Activated T-cell treated with anti-CD3 and anti-CD28 coated beads, Interleukin-2, amount 50 U/mL, for 1 hour (primary cell): ENCODE data around the gene MOCS1.

Source experiments
- DNase-seq: peaks from one replicate; pipeline ENCODE4 v3.0.0-alpha.2; 2020

Gene MOCS1

DNA sequence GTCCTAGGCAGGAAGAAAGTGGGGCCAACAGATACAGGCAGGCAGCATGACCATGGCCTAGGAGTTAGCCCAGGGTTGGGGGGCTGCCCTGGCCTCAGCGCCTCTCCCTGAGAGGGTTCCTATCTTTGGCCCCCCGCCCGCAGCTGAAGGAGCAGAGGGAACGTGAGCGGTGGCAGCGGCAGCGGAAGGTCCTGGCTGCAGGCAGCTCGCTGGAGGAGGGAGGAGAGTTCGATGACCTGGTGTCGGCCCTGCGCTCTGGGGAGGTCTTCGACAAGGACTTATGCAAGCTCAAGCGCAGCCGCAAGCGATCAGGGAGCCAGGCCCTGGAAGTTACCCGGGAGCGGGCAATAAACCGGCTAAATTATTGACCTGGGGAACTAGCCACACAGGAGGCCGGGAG is 32.6 kb downstream of the MOCS1 start:
- no peak for DNase-seq

GRCh38 chr6:39901116-39901655 is 33.1 kb downstream of the MOCS1 start:
- no peak for DNase-seq

GRCh38 chr6:39899554-39900295 is 34.5 kb downstream of the MOCS1 start:
- DNase-seq = no peak

DNA sequence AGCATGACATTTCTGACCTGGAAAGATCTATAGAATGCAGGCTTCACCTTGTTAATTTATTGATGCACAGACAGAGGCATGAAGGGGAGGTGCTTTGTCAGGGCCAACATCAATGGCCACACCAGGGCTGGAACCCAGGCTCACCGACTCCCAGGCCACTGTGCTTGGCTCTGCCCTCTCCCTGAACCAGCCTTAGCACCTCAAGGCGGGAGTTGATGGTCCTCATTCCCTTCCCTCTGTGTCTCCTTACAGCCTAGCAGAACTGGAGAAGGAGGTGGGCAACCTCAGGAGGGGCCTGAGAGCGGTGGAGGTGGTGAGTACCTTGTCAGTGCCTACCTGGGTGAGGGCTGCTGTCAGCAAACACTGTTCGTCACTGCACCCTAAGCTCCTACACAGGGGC is 35.6 kb downstream of the MOCS1 start:
- no peak for DNase-seq

GRCh38 chr6:39897698-39898097 is 36.6 kb downstream of the MOCS1 start:
- no peak for DNase-seq

DNA sequence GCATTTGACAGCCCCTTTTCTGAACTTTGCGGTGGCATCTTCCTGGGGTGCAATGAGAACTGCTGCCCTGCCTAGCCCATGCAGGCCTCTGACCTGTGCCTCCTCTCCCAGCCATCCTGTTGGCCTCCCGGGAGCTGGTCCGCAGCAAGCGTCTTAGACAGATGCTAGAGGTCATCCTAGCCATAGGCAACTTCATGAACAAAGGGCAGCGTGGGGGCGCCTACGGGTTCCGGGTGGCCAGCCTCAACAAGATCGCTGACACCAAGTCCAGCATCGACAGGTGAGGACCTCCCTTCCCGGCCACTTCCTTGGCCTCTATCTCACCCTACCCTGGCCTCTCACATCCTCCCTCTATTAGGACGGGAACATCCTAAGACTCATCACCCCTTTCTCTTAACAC is 37.6 kb downstream of the MOCS1 start:
- DNase-seq = no peak

GRCh38 chr6:39893286-39893685 is 41.0 kb downstream of the MOCS1 start:
- DNase-seq = no peak

DNA sequence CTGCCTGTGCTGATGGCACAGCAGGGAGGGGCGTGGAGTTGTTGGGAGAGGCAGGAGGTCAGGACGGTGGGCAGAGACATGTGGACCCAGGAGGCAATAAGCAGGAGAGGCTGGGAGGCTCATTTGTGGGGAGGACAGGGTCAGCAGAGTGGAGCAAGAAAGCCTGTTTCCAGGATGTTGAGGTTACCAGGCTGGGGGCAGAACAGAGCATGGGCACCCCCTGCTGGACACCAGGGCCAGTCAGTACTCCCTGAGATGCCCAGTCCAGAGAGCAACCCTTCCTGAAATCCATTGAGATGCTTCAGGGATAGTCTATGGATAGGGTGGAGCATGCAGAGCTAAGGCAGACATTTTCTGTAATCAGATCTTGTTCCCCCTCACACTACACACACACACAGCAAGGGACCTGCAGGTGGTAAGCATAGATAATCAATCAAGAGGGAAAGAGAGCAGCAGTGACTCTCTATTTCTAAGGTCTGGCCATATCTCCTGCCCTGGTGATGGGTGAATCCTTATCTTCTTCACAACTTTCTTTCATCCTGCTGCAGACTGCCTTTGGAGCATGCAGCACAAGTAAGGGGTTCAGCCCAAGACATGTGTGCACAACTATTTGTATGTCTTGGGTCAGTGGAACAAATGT is 41.7 kb downstream of the MOCS1 start:
- no peak for DNase-seq

DNA sequence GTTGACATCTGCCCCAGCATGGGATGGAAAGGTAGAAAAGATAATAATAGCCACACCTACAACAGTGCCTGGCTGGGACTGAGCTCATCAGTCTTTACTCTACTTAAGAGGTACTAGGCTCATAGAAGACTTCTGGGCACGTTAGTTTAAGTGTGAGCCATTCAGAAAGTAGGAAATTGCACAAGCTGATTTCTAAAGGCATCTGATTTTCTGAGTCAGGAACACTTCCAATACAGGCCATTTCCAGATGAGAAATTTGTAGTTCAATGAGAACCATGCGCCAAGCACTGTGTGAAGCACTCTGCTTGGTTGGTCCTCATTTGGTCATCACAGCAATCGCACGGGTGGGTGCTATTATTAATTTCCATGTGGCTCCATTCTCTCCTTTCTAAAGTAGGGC is 42.3 kb downstream of the MOCS1 start:
- DNase-seq = no peak

DNA sequence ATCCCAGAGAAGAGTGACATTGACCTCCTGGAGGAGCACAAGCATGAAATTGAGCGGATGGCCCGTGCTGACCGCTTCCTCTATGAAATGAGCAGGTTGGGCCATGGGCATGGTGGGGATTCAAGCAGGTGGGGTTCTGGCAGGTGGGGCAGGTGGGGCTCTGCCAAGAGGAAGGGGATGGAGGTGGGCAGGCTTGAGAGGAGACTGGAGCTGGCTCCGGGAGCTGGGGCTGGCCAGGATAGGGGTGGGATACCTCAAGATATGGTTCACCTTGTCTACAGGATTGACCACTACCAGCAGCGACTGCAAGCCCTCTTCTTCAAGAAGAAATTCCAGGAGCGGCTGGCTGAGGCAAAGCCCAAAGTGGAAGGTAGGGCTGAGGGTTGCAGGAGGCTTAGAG is 42.9 kb downstream of the MOCS1 start:
- DNase-seq = no peak

DNA sequence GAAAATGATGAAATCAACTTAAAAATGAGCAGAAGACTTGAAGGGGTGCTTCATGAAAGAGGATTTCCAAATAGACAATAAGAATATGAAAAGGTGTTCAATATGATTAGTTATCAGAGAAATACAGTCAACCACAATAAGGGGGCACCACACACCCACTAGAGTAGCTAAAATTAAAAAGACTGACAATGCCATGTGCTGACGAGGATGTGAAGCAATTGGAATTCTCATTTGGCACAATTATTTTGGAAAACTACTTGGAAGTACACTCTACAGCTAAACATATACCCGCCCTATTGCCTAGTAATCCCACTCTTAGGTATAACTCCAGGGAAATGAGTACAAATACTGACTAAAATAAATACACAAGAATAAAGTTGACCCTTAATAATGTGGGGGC is 45.0 kb downstream of the MOCS1 start:
- no peak for DNase-seq

DNA sequence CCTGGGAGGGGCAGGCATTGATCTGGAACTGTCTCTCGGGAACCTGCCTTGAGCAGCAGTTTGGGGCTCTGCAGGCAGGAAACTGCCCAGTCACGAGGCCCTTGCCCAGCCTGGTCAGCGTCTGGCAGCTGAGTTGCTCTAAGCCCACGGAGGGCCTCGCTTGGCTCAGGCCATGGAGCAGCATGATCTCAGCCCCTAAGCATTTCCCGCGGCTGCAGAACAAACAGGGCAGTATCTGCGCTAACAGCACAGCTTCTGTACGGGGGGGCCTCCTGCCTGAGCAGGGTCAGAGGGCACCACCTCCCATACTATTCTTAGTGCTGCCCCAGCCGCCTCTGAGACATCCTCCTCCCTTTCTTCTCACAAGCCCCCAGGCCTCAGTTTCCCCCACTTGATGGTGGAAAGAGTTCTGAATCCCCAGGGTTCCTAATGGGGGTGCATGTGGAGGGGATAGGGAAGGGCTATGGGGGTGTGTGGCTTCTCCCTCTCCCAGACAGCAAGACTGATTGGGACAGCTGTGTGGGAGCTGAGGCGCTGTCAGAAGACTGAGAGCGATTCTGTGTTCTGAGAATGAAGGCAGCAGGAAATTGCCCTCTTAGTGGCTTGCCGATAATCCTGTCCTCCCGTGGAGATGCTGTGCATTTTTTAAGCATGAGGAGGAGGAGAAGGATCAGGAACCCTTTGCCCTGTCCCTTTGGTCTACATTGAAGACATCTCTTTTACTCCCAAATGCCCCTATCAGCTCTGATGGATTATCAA is 46.4 kb downstream of the MOCS1 start:
- DNase-seq = no peak

DNA sequence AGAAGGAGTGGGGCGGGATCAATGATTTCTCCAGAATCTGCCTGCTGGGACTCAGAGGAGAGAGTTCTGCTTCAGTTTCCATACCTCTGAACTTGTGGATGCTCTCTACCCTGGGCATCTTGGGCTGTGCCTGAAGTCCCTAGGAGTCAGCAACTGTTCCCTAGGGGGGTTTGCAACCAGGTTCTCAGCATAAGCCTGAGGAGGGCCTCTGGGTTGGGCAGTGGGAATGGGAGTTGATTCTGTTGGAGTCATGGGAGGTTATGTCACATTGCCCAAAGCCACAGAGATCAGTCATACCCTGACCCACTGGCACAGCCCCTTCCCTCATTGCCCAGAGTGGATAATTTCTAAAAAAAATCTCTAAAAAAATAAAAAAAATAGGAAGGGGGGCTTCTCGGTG is 47.4 kb downstream of the MOCS1 start:
- no peak for DNase-seq

DNA sequence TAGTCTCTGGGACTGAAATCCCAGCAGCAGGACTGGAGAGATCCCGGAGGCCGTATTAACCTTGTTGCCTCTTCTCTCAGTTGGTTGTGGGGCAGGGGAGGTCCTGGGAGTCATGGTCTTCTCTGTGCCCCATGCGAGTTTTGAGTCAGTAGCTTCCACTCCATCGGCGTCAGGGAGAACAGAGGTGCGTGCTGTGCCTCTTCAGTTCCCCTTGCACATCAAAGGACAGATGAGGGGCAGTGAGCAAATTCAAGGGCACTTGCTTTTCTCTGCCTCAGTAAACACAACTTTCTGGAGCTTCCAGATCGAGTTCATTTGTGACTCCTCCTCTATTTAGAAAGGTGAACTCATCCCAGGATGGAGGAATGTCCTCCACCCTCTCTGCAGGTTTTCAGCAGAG is 48.6 kb downstream of the MOCS1 start:
- DNase-seq = no peak

DNA sequence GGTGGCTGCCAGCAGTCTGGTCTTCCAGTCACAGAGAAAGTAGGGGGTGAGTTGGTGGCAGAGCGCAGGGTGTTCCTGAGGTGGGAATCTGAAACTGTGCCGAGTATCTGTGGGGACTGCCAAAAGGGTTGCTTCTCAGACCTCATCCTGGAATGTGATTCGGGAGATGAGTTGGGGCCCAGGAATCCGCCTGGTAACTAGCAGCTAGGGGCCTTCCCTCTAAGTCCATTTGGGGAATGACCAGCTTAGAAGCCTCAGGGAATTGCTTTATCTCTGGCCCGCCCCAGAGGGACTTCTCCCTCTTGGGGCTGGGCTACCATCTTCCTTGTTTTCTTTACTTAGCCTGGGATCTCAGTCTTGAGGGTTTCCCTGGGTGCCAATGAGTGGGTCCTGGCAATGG is 49.6 kb downstream of the MOCS1 start:
- no peak for DNase-seq

GRCh38 chr6:39882531-39882899 is 51.7 kb downstream of the MOCS1 start:
- DNase-seq = no peak

GRCh38 chr6:39881851-39882530 is 52.3 kb downstream of the MOCS1 start:
- no peak for DNase-seq

DNA sequence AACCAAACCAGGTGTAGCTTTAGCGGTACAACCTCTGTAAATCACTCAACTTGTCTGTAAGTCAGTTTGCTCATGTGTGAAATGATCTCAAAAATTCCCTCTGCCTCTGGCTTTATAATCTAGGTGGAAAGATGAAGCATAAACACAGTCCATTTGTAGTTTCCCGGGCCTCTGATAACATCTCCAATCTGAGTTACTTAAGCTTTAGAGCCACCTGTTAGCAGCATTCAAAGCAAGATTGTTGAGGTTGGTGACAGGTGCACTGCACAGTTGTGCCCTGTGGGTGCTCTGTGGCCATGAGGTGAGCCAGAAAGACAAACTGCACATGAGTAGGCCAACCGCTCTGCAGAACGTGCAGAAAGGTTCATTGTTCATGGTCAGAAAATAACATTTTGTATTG is 53.7 kb downstream of the MOCS1 start:
- DNase-seq = no peak

DNA sequence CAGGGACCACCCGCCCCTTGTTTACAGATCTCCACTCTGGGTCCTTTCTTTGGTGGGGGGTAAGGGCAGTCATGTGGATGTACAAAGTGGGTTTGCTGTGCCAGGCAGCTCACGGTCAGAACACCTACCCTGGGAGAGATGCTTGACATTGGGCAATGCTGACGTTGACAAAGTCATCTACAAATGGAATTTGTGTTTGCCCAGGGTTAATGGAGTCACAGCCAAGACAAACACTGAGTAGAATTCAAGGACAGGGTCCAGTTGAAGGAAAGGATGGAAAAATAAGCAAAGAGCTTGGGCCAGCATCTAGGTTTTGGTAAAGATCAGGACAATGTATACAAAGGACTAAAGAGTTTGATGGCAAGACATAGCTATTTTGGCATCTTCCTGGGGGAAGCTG is 54.7 kb downstream of the MOCS1 start:
- DNase-seq = no peak

DNA sequence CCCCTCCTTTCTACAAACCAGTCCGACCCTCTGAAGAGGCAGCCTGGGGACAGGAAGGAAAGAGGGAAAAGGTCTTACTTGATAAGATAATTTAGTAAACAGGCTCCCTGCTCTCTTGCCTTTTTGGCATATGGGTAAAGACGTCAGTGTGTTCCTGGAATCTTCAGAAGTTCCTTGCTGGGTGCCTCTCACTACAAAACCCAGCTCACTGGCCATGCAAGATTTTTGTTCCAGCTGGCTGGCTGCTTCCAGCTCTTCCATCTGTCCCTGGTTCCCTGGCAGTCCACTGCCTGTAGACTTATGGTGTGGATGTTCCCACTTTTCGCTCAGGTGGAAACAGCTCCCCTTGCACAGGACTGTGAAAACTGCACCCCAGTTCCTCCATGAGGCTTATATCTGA is 57.4 kb downstream of the MOCS1 start:
- no peak for DNase-seq

GRCh38 chr6:39876111-39876510 is 58.2 kb downstream of the MOCS1 start:
- no peak for DNase-seq

GRCh38 chr6:39873439-39873838 is 60.8 kb downstream of the MOCS1 start:
- no peak for DNase-seq

GRCh38 chr6:39870950-39871349 is 63.3 kb downstream of the MOCS1 start:
- DNase-seq = no peak
